C4-2B (cell line): ENCODE measurements around the gene RHBDF2.

Experiments
- ZFX ChIP-seq: fragments of 450-650 bp; IDR thresholded peaks from 2 replicates; pipeline ENCODE4 v1.6.1; 2017
- TF ChIP-seq, protein P1 (sequence below): fragments of 450-650 bp; conservative IDR thresholded peaks from 2 replicates; pipeline ENCODE4 v1.5.1; 2017; ENCODE audit warnings: mild to moderate bottlenecking

DNA sequence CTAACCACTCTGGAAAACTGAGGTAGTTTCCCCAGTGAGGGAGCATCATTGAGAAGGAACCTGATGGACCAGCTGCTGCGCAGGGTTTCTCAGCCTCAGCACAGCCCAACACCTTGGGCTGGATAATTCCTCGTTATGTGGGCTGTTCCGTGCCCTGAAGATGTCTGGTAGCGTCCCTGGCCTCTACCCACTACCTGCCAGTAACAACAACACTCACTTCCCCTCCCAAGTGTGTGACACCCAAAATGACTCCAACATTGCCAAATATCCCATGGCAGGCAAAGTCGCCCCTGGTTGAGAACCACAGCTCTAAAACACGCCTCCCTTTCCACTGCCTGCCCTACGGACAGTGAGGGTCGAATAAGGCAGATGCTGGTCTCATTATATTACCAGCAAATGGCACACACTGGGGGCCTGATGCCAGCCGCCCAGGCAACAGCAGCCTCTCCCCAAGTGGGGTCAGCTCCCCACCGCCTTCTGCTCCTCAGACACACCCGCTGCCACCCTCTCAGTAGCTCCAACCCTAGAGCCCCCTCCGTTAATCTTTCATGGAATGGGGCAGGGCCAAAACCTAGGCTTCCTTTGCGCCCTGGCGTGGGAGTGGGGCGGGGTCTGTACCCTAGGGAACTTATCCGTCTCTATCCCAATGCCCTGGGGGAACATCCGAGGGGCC, 1.0 kb downstream of the RHBDF2 start:
- TF ChIP-seq, protein P1, sequence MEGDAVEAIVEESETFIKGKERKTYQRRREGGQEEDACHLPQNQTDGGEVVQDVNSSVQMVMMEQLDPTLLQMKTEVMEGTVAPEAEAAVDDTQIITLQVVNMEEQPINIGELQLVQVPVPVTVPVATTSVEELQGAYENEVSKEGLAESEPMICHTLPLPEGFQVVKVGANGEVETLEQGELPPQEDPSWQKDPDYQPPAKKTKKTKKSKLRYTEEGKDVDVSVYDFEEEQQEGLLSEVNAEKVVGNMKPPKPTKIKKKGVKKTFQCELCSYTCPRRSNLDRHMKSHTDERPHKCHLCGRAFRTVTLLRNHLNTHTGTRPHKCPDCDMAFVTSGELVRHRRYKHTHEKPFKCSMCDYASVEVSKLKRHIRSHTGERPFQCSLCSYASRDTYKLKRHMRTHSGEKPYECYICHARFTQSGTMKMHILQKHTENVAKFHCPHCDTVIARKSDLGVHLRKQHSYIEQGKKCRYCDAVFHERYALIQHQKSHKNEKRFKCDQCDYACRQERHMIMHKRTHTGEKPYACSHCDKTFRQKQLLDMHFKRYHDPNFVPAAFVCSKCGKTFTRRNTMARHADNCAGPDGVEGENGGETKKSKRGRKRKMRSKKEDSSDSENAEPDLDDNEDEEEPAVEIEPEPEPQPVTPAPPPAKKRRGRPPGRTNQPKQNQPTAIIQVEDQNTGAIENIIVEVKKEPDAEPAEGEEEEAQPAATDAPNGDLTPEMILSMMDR = no peak
- TF ChIP-seq ZFX = no peak
